Lower leg skin (tissue), 3 donors: ENCODE data around the gene TIMM17B.

Source experiments
- POLR2A ChIP-seq, 2 donors: fragments of 450-650 bp; IDR thresholded peaks; one replicate each; pipeline ENCODE4 v1.6.1; 2016 to 2017; ENCODE audit warnings: antibody characterized with exemption in 2 of 2, mild to moderate bottlenecking in 1 of 2, moderate library complexity in 1 of 2
- TF ChIP-seq, protein P1 (sequence below), 3 donors: fragments of 450-650 bp; IDR thresholded peaks; one replicate each; pipeline ENCODE4 v1.5.1; 2016; ENCODE audit warnings: antibody characterized with exemption in 3 of 3, mild to moderate bottlenecking in 3 of 3, moderate library complexity in 2 of 3

DNA sequence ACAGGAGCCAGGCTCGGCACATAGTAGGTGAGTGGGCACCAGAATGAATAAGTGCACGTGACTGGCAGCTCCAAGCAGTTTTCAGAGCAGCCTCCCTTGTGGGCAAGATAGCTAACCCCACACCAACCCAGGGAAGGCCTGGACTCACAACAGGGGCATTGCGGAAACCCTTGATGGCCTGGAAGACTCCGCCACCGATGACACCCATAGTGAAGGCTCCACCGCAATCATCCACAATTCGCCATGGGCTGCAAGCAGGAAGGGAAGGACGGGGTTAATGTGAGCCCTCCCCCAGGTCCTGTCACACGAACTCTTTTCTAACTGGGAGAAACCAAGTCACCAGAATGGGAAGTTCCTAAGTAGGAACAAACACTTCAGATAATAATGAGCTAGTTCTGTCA lies 957 bp downstream of the TIMM17B start:
- no peak for TF ChIP-seq POLR2A (IDR thresholded peaks at IDR 0.05)
- TF ChIP-seq, protein P1, sequence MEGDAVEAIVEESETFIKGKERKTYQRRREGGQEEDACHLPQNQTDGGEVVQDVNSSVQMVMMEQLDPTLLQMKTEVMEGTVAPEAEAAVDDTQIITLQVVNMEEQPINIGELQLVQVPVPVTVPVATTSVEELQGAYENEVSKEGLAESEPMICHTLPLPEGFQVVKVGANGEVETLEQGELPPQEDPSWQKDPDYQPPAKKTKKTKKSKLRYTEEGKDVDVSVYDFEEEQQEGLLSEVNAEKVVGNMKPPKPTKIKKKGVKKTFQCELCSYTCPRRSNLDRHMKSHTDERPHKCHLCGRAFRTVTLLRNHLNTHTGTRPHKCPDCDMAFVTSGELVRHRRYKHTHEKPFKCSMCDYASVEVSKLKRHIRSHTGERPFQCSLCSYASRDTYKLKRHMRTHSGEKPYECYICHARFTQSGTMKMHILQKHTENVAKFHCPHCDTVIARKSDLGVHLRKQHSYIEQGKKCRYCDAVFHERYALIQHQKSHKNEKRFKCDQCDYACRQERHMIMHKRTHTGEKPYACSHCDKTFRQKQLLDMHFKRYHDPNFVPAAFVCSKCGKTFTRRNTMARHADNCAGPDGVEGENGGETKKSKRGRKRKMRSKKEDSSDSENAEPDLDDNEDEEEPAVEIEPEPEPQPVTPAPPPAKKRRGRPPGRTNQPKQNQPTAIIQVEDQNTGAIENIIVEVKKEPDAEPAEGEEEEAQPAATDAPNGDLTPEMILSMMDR (IDR thresholded peaks at IDR 0.05), result no peak
